ENCODE measurements around the gene SMIM10L1.

The SMIM10L1 gene

DNA sequence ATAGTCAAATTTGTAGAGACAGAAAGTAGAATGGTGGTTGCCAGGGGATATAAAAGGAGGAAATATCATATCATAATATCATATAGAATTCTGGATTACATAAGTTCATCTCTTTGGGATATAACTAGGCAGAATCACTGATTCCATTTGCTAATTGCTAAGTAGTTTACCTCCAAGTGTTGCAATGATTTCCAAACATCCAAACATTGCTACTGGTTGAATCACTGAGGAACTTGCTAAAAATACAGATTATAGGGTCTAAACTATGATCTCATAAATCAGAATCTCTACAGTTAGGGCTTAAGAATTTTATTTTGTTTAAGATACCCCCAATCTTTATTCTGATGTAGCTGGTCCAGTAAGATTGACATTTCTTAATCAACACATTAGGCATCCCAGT lies 31.8 kb downstream of the SMIM10L1 start:
- FAIRE-seq = no peak

DNA sequence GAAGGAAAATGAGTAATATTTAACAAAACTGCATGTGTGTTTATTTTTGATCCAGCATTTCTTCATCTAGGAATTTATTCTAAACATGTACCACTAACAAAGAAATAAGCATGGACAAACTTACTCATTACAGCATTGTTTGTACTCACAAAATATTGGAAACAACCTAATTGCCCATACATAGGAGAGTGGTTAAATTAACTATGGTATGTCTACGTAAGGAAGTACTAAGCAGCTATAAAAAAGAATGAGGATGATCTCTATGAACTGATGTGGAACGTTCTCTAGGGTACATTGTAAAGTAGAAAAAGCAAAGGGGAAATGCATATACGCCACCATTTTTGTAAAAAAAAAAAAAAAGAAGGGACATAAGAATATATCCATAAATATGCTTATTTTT lies 33.2 kb downstream of the SMIM10L1 start:
- no peak for FAIRE-seq

DNA sequence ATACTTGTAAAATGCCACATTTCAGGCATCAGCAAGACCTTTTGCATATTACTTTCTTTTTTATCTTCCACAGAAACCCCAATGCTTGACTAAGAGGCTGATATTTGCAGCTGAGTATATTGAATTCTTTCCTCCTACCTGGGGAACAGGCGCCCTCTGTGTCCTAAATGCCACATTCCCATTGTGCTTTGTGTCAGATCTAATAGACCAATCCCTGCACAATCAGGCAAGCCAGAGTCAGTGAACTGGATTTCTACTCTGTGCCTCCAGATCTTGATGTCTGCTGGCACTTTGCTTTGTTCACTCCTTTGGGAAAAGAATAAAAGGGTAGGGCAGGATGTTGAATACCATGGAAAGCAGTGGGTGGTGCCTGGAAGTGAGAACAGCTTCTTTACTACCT lies 38.1 kb downstream of the SMIM10L1 start:
- FAIRE-seq = no peak
